Endothelial cell of umbilical vein (primary cell): ENCODE results near the gene AOX1. TPM values are rescaled to one million over a fixed set of nuclear protein-coding genes. Genes with fewer than 3 reads are reported as not detected.

Source experiments
- BruUV-seq: library from RNA; stranded (reverse); fragments of 400-500 nt; replicated peaks from 2 replicates; lab custom pipeline; 2021; lab: Mats Ljungman, UMichigan
- CTCF ChIA-PET: fragments of 300-600, 350-600 bp; sonication (Branson Sonifier 250); formaldehyde crosslinking; loops from one replicate; lab custom pipeline; 2021; ENCODE audit warnings: antibody characterized with exemption, inconsistent platforms; lab: Charles Lee
- POLR2A ChIA-PET: fragments of 300-600, 350-600 bp; sonication (Branson Sonifier 250); formaldehyde crosslinking; loops from one replicate; lab custom pipeline; 2021; ENCODE audit warnings: antibody characterized with exemption, inconsistent platforms; lab: Charles Lee
- DNase-seq: peaks from one replicate; pipeline ENCODE4 v3.0.0-alpha.2; 2011; ENCODE audit warnings: low read depth, low spot score
- FAIRE-seq: peaks from 2 replicates; lab custom pipeline; 2011; peaks lifted over from hg19 to GRCh38; lab: Jason Lieb, UNC
- H2AFZ ChIP-seq: 2 replicates; pipeline ENCODE4 v1.6.0; 2012; ENCODE audit warnings: low read depth, low read length, control low read depth, inconsistent platforms
- H3K27ac ChIP-seq: 2 replicates; pipeline ENCODE4 v1.5.1; 2011; ENCODE audit warnings: low read depth, mild to moderate bottlenecking, control low read depth, low read length, moderate library complexity; ENCODE audit not compliant: insufficient read depth
- H3K27me3 ChIP-seq, 2 experiments: 2 replicates each; pipeline versions ENCODE4 v1.6.0 to v1.6.1; 2011; ENCODE audit warnings: low read length in 2 of 2, mixed read lengths in 1 of 2; ENCODE audit not compliant: control insufficient read depth in 2 of 2, insufficient read depth in 2 of 2
- H3K36me3 ChIP-seq, 2 experiments: 2 replicates in 1 of 2; 3 replicates in 1 of 2; pipeline ENCODE4 v1.5.1; 2011; ENCODE audit warnings: low read length in 2 of 2, mild to moderate bottlenecking in 1 of 2, moderate library complexity in 1 of 2; ENCODE audit not compliant: control insufficient read depth in 2 of 2, insufficient read depth in 2 of 2; ENCODE audit errors: extremely low read depth in 1 of 2
- H3K4me1 ChIP-seq: 3 replicates; pipeline ENCODE4 v1.5.1; 2011; ENCODE audit warnings: mild to moderate bottlenecking, low read length; ENCODE audit not compliant: control insufficient read depth, insufficient read depth; ENCODE audit errors: extremely low read depth
- H3K4me2 ChIP-seq: 2 replicates; pipeline ENCODE4 v1.6.1; 2011; ENCODE audit warnings: low read length, control low read depth, mixed read lengths; ENCODE audit not compliant: insufficient read depth
- H3K4me3 ChIP-seq, 3 experiments: fragments of 200-600 bp in 1 of 3; sonication (generic), shearing (Covaris generic) in 1 of 3; replicated peaks in 1 of 3; 2 replicates each; pipeline ENCODE4 v1.5.1; 2011 to 2016; ENCODE audit warnings: control low read depth in 3 of 3, low read length in 3 of 3, mild to moderate bottlenecking in 2 of 3, inconsistent platforms in 1 of 3, low read depth in 1 of 3, moderate library complexity in 1 of 3; ENCODE audit not compliant: insufficient read depth in 1 of 3
- H3K79me2 ChIP-seq: 2 replicates; pipeline ENCODE4 v1.6.0; 2012; ENCODE audit warnings: low read length, inconsistent platforms; ENCODE audit not compliant: control insufficient read depth, insufficient read depth
- H3K9ac ChIP-seq: replicated peaks from 2 replicates; pipeline ENCODE3; 2011; ENCODE audit warnings: low read length, control low read depth; ENCODE audit not compliant: insufficient read depth; ENCODE audit errors: extremely low read depth
- H3K9me1 ChIP-seq: replicated peaks from 3 replicates; pipeline ENCODE4 v1.6.0; 2011; ENCODE audit warnings: mild to moderate bottlenecking, low read length; ENCODE audit not compliant: control insufficient read depth, insufficient read depth; ENCODE audit errors: extremely low read depth
- H3K9me3 ChIP-seq: replicated peaks from 2 replicates; pipeline ENCODE4 v1.5.1; 2012; ENCODE audit warnings: low read length, inconsistent platforms; ENCODE audit not compliant: control insufficient read depth, insufficient read depth
- H4K20me1 ChIP-seq: replicated peaks from 2 replicates; pipeline ENCODE3; 2011; ENCODE audit warnings: mild to moderate bottlenecking, low read length; ENCODE audit not compliant: control insufficient read depth, insufficient read depth; ENCODE audit errors: extremely low read depth
- CTCF ChIP-seq, 2 donors: IDR thresholded peaks; 1 replicate in 1 of 2; 2 replicates in 1 of 2; pipeline ENCODE4 v1.5.1; 2011; ENCODE audit warnings: low read length in 2 of 2, mild to moderate bottlenecking in 2 of 2, moderate library complexity in 2 of 2, control low read depth in 1 of 2, inconsistent platforms in 1 of 2, low read depth in 1 of 2; ENCODE audit not compliant: insufficient read depth in 1 of 2; ENCODE audit errors: extremely low read depth in 1 of 2
- EZH2 ChIP-seq: IDR thresholded peaks from 2 replicates; pipeline ENCODE4 v1.6.1; 2012; ENCODE audit warnings: borderline replicate concordance, low read depth, mild to moderate bottlenecking, moderate library complexity, low read length, inconsistent platforms; ENCODE audit not compliant: severe bottlenecking
- FOS ChIP-seq: IDR thresholded peaks from 2 replicates; pipeline ENCODE4 v1.6.1; 2011; ENCODE audit warnings: mild to moderate bottlenecking, low read length, moderate library complexity, borderline replicate concordance; ENCODE audit not compliant: insufficient read depth
- GATA2 ChIP-seq: IDR thresholded peaks from 2 replicates; pipeline ENCODE4 v1.7.0; 2011; ENCODE audit warnings: low read depth, mild to moderate bottlenecking, moderate library complexity, mixed read lengths, low read length; ENCODE audit not compliant: insufficient read length, insufficient read depth
- JUN ChIP-seq: IDR thresholded peaks from 2 replicates; pipeline ENCODE4 v1.6.1; 2011; ENCODE audit warnings: borderline replicate concordance, low read depth; ENCODE audit not compliant: insufficient read length, insufficient read depth
- MAX ChIP-seq: IDR thresholded peaks from 2 replicates; pipeline ENCODE4 v1.6.1; 2011; ENCODE audit not compliant: insufficient read depth, insufficient read length
- MYC ChIP-seq: IDR thresholded peaks from one replicate; pipeline ENCODE4 v1.6.1; 2011; ENCODE audit warnings: mild to moderate bottlenecking, low read depth, low read length
- POLR2A ChIP-seq: IDR thresholded peaks from 2 replicates; pipeline ENCODE4 v1.6.1; 2012; ENCODE audit warnings: low read depth, mild to moderate bottlenecking, control low read depth, low read length
- POLR2AphosphoS5 ChIP-seq: IDR thresholded peaks from 2 replicates; pipeline ENCODE4 v1.6.1; 2012; ENCODE audit warnings: low read depth, mild to moderate bottlenecking, control low read depth, low read length, moderate library complexity; ENCODE audit not compliant: insufficient read depth
- dilution Hi-C: fragments of 300-500 bp; cut with MboI; formaldehyde crosslinking; loops from one replicate; pipeline ENCODE4 v1.15.0; 2019; ENCODE audit warnings: low sequenced_read_pairs; ENCODE audit not compliant: extremely low pct_ligation_motif_present
- intact Hi-C: fragments of 100-400 bp; cut with micrococcal nuclease; formaldehyde crosslinking; loops from one replicate; pipeline ENCODE4 v1.10.0; 2022
- polyA plus RNA-seq, 4 experiments: library from polyadenylated mRNA; depleted of rRNA in 3 of 4; stranded (reverse) in 3 of 4; unstranded in 1 of 4; fragments of >200 nt; gene quantifications; 2 replicates each; pipeline versions ENCODE4 v1.2.1 to v1.2.3, GENCODE V29; 2011 to 2012; ENCODE audit warnings: missing spikeins in 1 of 4
- total RNA-seq: library from RNA; stranded (reverse); gene quantifications from 2 replicates; pipeline ENCODE4 v1.2.3, GENCODE V29; 2021

Gene AOX1
- total and polyA plus RNA-seq, 2 donors (not counting 3 experiments of a cell fraction or from before 2014, with no cell fraction given): 0.03 to 0.46 TPM

- DNase-seq (no peak), FAIRE-seq (no peak)
- intact Hi-C loops (no loop called here), dilution Hi-C loops (no loop called here)
- CTCF ChIA-PET: interaction anchor here (0.9 kb wide), 1 partner anchor 18 kb away, joined by 4 read pairs; the partner anchor contains the start of gene AOX1
- H3K4me3 ChIP-seq: no peak overlapping the region
- H2AFZ ChIP-seq: no peak overlapping the region
- POLR2A ChIA-PET: no interaction called here
- H3K27ac ChIP-seq: no peak overlapping the region
- H3K36me3 ChIP-seq: no peaks in the 10 kb centered on the region
- H3K9ac ChIP-seq: no peak overlapping the region
- H3K9me1 ChIP-seq: no peaks in the 10 kb centered on the region
- no peak overlapping the region for H3K4me2 ChIP-seq
- no peaks in the 10 kb centered on the region for H3K27me3 ChIP-seq
- TF ChIP-seq CTCF (IDR thresholded peaks at IDR 0.05; ENCODE audit: extremely low read depth in 1 of 2, insufficient read depth in 1 of 2, low read depth in 1 of 2, low read length in 2 of 2): no peak
- no peak for TF ChIP-seq EZH2
- no peak for TF ChIP-seq GATA2
- TF ChIP-seq JUN: no peak
- TF ChIP-seq MYC: no peak
- TF ChIP-seq POLR2A: no peak
- no peak for TF ChIP-seq FOS
- TF ChIP-seq MAX: no peak
- no peak for TF ChIP-seq POLR2AphosphoS5
- H3K79me2 ChIP-seq: peaks cover 4% of the 10 kb centered on the region
- no peaks in the 10 kb centered on the region for H4K20me1 ChIP-seq
- H3K4me1 ChIP-seq: no peaks in the 10 kb centered on the region
- H3K9me3 ChIP-seq: no peaks in the 10 kb centered on the region
- no TSS peak for BruUV-seq
Observed at GRCh38 chr2:200567932-200568331, 17.9 kb upstream of the AOX1 start.
